GM12874 (cell line): ENCODE measurements around the gene AGRN.

ENCODE experiments used
- CTCF ChIP-seq: IDR thresholded peaks from 2 replicates; pipeline ENCODE4 v1.5.1; 2011; ENCODE audit warnings: low read depth, mild to moderate bottlenecking, control low read depth, low read length, moderate library complexity; ENCODE audit not compliant: insufficient read depth

AGRN gene

GRCh38 chr1:997713-997992 lies 22.3 kb upstream of the AGRN start:
- TF ChIP-seq CTCF = no peak

GRCh38 chr1:997993-998744 lies 21.8 kb upstream of the AGRN start:
- no peak for TF ChIP-seq CTCF

GRCh38 chr1:998745-998994 lies 21.2 kb upstream of the AGRN start:
- no peak for TF ChIP-seq CTCF

- TF ChIP-seq CTCF = no peak
Measured at GRCh38 chr1:998995-999724, 20.8 kb upstream of the AGRN start.

- TF ChIP-seq CTCF = no peak
Measured at GRCh38 chr1:999725-1000356, 20.1 kb upstream of the AGRN start, which contains the start of gene HES4. Gene HES4 (minus strand): TSS chr1:1000097. CDS start chr1:999973, 124 bp downstream.

GRCh38 chr1:1000357-1001056 lies 19.4 kb upstream of the AGRN start:
- no peak for TF ChIP-seq CTCF
